ENCODE results near the gene WHRN.

WHRN gene

GRCh38 chr9:114551750-114552685 is 46.7 kb upstream of the WHRN start:
- Histone ChIP-seq H3K27ac (replicated peaks) (no peak overlapping the region), H3K27me3 (ENCODE audit: insufficient read depth, poor library complexity, severe bottlenecking) (no peaks in the 10 kb centered on the region), H3K4me3 (replicated peaks; ENCODE audit: insufficient read depth, low read length) (no peak overlapping the region)
- DNase-seq (ENCODE audit: low read depth in 1 of 2, low spot score in 1 of 2), result no peak
- TF ChIP-seq GABPA (IDR thresholded peaks at IDR 0.05; ENCODE audit: low read depth) (no peak), CTCF (IDR thresholded peaks at IDR 0.05; ENCODE audit: insufficient read depth, low read length) (no peak), SPI1 (IDR thresholded peaks at IDR 0.05; ENCODE audit: borderline replicate concordance, low read depth) (no peak), REST (IDR thresholded peaks at IDR 0.05; ENCODE audit: insufficient replicate concordance, low read depth) (no peak), POLR2AphosphoS5 (IDR thresholded peaks at IDR 0.05; ENCODE audit: low read depth) (no peak)

- Histone ChIP-seq H3K27me3 (ENCODE audit: insufficient read depth, poor library complexity, severe bottlenecking) (no peaks in the 10 kb centered on the region), H3K27ac (replicated peaks) (no peak overlapping the region), H3K4me3 (replicated peaks; ENCODE audit: insufficient read depth, low read length) (no peak overlapping the region)
- DNase-seq (ENCODE audit: low read depth in 1 of 2, low spot score in 1 of 2), result peak in 1 of 2 experiments; percentile 69
- peak; percentile 66 for TF ChIP-seq GABPA (IDR thresholded peaks at IDR 0.05; ENCODE audit: low read depth)
- no peak for TF ChIP-seq CTCF (IDR thresholded peaks at IDR 0.05; ENCODE audit: insufficient read depth, low read length)
Measured at GRCh38 chr9:114549697-114550330, 44.5 kb upstream of the WHRN start.

- Histone ChIP-seq H3K4me3 (replicated peaks; ENCODE audit: insufficient read depth, low read length) (no peak overlapping the region), H3K27ac (replicated peaks) (no peak overlapping the region), H3K27me3 (ENCODE audit: insufficient read depth, poor library complexity, severe bottlenecking) (no peaks in the 10 kb centered on the region)
- TF ChIP-seq SPI1 (IDR thresholded peaks at IDR 0.05; ENCODE audit: borderline replicate concordance, low read depth), result no peak
- no peak for TF ChIP-seq POLR2AphosphoS5 (IDR thresholded peaks at IDR 0.05; ENCODE audit: low read depth)
- TF ChIP-seq GABPA (IDR thresholded peaks at IDR 0.05; ENCODE audit: low read depth), result no peak
- DNase-seq (ENCODE audit: low read depth in 1 of 2, low spot score in 1 of 2), result no peak
Measured at GRCh38 chr9:114546851-114547250, 41.6 kb upstream of the WHRN start.

- Histone ChIP-seq H3K27me3 (ENCODE audit: insufficient read depth, poor library complexity, severe bottlenecking) (no peaks in the 10 kb centered on the region), H3K4me3 (replicated peaks; ENCODE audit: insufficient read depth, low read length) (no peak overlapping the region), H3K27ac (replicated peaks) (no peak overlapping the region)
- TF ChIP-seq CTCF (IDR thresholded peaks at IDR 0.05; ENCODE audit: insufficient read depth, low read length) (no peak), POLR2AphosphoS5 (IDR thresholded peaks at IDR 0.05; ENCODE audit: low read depth) (no peak), REST (IDR thresholded peaks at IDR 0.05; ENCODE audit: insufficient replicate concordance, low read depth) (no peak), GABPA (IDR thresholded peaks at IDR 0.05; ENCODE audit: low read depth) (no peak), SPI1 (IDR thresholded peaks at IDR 0.05; ENCODE audit: borderline replicate concordance, low read depth) (no peak)
- no peak for DNase-seq (ENCODE audit: low read depth in 1 of 2, low spot score in 1 of 2)
Measured at GRCh38 chr9:114545055-114545454, 39.8 kb upstream of the WHRN start.
